Glutamatergic neuron (in vitro differentiated cells): ENCODE results near the gene FAU. TPM values are rescaled to one million over a fixed set of nuclear protein-coding genes. Genes with fewer than 3 reads are reported as not detected.
A peak's percentile ranks its signal among the peaks of the same experiment; 100 is the strongest.

Experiments
- DNase-seq: peaks from one replicate; pipeline ENCODE4 v3.0.0; 2022
- H3K27ac Mint-ChIP-seq: one replicate; pipeline ENCODE4 v1.8.0; 2020; ENCODE audit warnings: mild to moderate bottlenecking, mixed read lengths, inconsistent platforms; ENCODE audit not compliant: unreplicated experiment
- H3K27me3 Mint-ChIP-seq: one replicate; pipeline ENCODE4 v1.8.0; 2020; ENCODE audit warnings: mild to moderate bottlenecking, moderate library complexity, mixed read lengths, inconsistent platforms; ENCODE audit not compliant: unreplicated experiment
- H3K36me3 Mint-ChIP-seq: one replicate; pipeline ENCODE4 v1.8.0; 2020; ENCODE audit warnings: mild to moderate bottlenecking, mixed read lengths, inconsistent platforms; ENCODE audit not compliant: unreplicated experiment
- H3K4me1 Mint-ChIP-seq: one replicate; pipeline ENCODE4 v1.8.0; 2020; ENCODE audit warnings: mild to moderate bottlenecking, low read depth, mixed read lengths, inconsistent platforms; ENCODE audit not compliant: unreplicated experiment
- H3K4me3 Mint-ChIP-seq: one replicate; pipeline ENCODE4 v1.8.0; 2020; ENCODE audit warnings: mild to moderate bottlenecking, mixed read lengths, inconsistent platforms; ENCODE audit not compliant: unreplicated experiment
- H3K9me3 Mint-ChIP-seq: one replicate; pipeline ENCODE4 v1.8.0; 2020; ENCODE audit warnings: mild to moderate bottlenecking, moderate library complexity, mixed read lengths, inconsistent platforms; ENCODE audit not compliant: unreplicated experiment
- CTCF ChIP-seq: fragments of 200-600 bp; sonication (generic); IDR thresholded peaks from one replicate; pipeline ENCODE4 v1.5.0; 2021; ENCODE audit not compliant: partially characterized antibody, unreplicated experiment
- total RNA-seq: library from RNA; stranded (reverse); fragmentation: NEBNext Ultra II Directional; extraction: Animal tissue kit (Norgen Biotek cat#: 25700); gene quantifications from one replicate; pipeline ENCODE4 v1.2.1, GENCODE V29; 2021; ENCODE audit not compliant: unreplicated experiment

FAU gene
- total RNA-seq, 1 donor from 2014 or later = 560 TPM

GRCh38 chr11:65126624-65127274 lies 4.8 kb upstream of the FAU start:
- H3K4me1 Mint-ChIP-seq = peaks cover 2% of the 10 kb centered on the region
- H3K36me3 Mint-ChIP-seq = no peaks in the 10 kb centered on the region
- H3K9me3 Mint-ChIP-seq = no peaks in the 10 kb centered on the region
- H3K27ac Mint-ChIP-seq = no peak overlapping the region
- DNase-seq = no peak
- peaks cover 11% of the 10 kb centered on the region for H3K27me3 Mint-ChIP-seq
- no peak overlapping the region for H3K4me3 Mint-ChIP-seq
- TF ChIP-seq CTCF = no peak

GRCh38 chr11:65125197-65126056 lies 3.5 kb upstream of the FAU start:
- DNase-seq = no peak
- TF ChIP-seq CTCF = no peak
- H3K36me3 Mint-ChIP-seq = no peaks in the 10 kb centered on the region
- H3K4me1 Mint-ChIP-seq = peaks cover 8% of the 10 kb centered on the region
- no peak overlapping the region for H3K27ac Mint-ChIP-seq
- H3K9me3 Mint-ChIP-seq = peaks cover 2% of the 10 kb centered on the region
- peaks cover 11% of the 10 kb centered on the region for H3K27me3 Mint-ChIP-seq
- H3K4me3 Mint-ChIP-seq = no peak overlapping the region

GRCh38 chr11:65124480-65125196 lies 2.7 kb upstream of the FAU start:
- TF ChIP-seq CTCF = no peak
- no peak for DNase-seq
- Mint-ChIP-seq H3K27me3 (peaks cover 11% of the 10 kb centered on the region), H3K9me3 (peaks cover 2% of the 10 kb centered on the region), H3K36me3 (no peaks in the 10 kb centered on the region), H3K4me1 (peaks cover 8% of the 10 kb centered on the region), H3K27ac (no peak overlapping the region), H3K4me3 (peak overlapping the region; percentile 40)

GRCh38 chr11:65121447-65121864 lies 478 bp downstream of the FAU start:
- Mint-ChIP-seq H3K27me3 (peaks cover 24% of the 10 kb centered on the region), H3K9me3 (peaks cover 16% of the 10 kb centered on the region), H3K4me1 (peaks cover 6% of the 10 kb centered on the region), H3K27ac (peak overlapping the region; percentile 98), H3K4me3 (peak overlapping the region; percentile 99), H3K36me3 (no peaks in the 10 kb centered on the region)
- no peak for TF ChIP-seq CTCF
- no peak for DNase-seq

- H3K27me3 Mint-ChIP-seq = peaks cover 23% of the 10 kb centered on the region
- peak overlapping the region; percentile 99 for H3K4me3 Mint-ChIP-seq
- TF ChIP-seq CTCF = no peak
- peaks cover 18% of the 10 kb centered on the region for H3K9me3 Mint-ChIP-seq
- peak overlapping the region; percentile 28 for H3K27ac Mint-ChIP-seq
- no peak for DNase-seq
- H3K36me3 Mint-ChIP-seq = no peaks in the 10 kb centered on the region
- peaks cover 6% of the 10 kb centered on the region for H3K4me1 Mint-ChIP-seq
These were observed 1.1 kb downstream of the FAU start for GRCh38 chr11:65120831-65121230.
